ENCODE measurements around the gene ABLIM3. TPM values are rescaled to one million over a fixed set of nuclear protein-coding genes. Genes with fewer than 3 reads are reported as not detected.

The ABLIM3 gene
- total and polyA plus RNA-seq, 9 of the 15 experiments (the other 6 are each of a cell fraction or from before 2014, with no cell fraction given): 0.03 to 0.38 (median 0.11) TPM

DNA sequence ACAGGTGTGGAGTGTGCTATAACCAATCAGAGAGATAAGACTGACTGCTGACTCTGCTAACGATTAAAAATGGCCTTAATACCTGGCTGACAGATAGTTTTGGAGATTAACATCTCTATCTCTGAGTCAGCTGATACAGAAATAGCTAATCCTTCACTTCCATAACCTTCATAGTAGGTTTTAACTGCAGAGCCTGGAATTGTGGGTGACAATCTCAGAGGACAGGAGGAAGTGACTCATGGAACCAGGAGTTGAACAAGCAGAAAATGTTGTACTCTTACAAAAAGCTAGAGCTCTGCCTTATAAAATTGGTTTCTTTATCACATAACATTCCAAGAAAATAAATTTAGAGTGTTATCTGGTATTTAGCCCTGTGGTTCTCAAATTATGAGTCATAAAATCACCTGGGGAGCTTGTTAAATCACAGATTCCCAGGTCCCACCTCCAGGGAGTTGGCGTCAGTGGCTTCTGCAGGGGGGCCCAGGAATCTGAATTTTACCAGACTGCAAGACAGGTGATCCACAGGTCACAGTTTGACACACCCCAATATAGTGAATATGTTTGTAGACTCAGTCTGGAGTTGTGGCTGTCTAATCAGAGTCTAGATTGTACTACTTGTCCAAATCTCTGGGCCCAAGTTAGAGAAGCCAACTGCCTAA lies 86.0 kb downstream of the ABLIM3 start (continued):
- TF ChIP-seq FOSL1 (tag; conservative IDR thresholded peaks at IDR 0.05) (peak; percentile 97), SMARCE1 (IDR thresholded peaks at IDR 0.05) (peak; percentile 22; the same call in 1 of the 2 replicates), ERF (CRISPR knock-in tag; IDR thresholded peaks at IDR 0.05) (no peak), CBFA2T2 (conservative IDR thresholded peaks at IDR 0.05) (no peak), MAFG (tag; conservative IDR thresholded peaks at IDR 0.05) (0 out of 2 replicates have a peak, but pooled peaks have one; percentile 18), WHSC1 (IDR thresholded peaks at IDR 0.05; ENCODE audit: low read length) (no peak), FOXA3 (CRISPR knock-in tag; conservative IDR thresholded peaks at IDR 0.05 in 1 of 2, IDR thresholded peaks at IDR 0.05 in 1 of 2) (no peak), ZNF197 (CRISPR knock-in tag; IDR thresholded peaks at IDR 0.05; ENCODE audit: low read depth) (no peak), NFATC3 (IDR thresholded peaks at IDR 0.05) (no peak), PTTG1 (tag; IDR thresholded peaks at IDR 0.05; ENCODE audit: low read depth) (no peak), SP2 (IDR thresholded peaks at IDR 0.05; ENCODE audit: extremely low read depth, low read depth, low read length, poor library complexity, severe bottlenecking) (no peak), ZNF175 (CRISPR knock-in tag; IDR thresholded peaks at IDR 0.05; ENCODE audit: low read depth) (peak; percentile 37; the same call in 1 of the 2 replicates), SMARCA4 (IDR thresholded peaks at IDR 0.05) (peak; percentile 51; the same call in 1 of the 2 replicates), ARID1B (IDR thresholded peaks at IDR 0.05) (peak; percentile 58)
- TF ChIP-seq, protein P1, sequence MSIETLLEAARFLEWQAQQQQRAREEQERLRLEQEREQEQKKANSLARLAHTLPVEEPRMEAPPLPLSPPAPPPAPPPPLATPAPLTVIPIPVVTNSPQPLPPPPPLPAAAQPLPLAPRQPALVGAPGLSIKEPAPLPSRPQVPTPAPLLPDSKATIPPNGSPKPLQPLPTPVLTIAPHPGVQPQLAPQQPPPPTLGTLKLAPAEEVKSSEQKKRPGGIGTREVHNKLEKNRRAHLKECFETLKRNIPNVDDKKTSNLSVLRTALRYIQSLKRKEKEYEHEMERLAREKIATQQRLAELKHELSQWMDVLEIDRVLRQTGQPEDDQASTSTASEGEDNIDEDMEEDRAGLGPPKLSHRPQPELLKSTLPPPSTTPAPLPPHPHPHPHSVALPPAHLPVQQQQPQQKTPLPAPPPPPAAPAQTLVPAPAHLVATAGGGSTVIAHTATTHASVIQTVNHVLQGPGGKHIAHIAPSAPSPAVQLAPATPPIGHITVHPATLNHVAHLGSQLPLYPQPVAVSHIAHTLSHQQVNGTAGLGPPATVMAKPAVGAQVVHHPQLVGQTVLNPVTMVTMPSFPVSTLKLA (conservative IDR thresholded peaks at IDR 0.05): no peak
- TF ChIP-seq, protein P2, sequence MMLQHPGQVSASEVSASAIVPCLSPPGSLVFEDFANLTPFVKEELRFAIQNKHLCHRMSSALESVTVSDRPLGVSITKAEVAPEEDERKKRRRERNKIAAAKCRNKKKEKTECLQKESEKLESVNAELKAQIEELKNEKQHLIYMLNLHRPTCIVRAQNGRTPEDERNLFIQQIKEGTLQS (IDR thresholded peaks at IDR 0.05): peak; percentile 66; the same call in 1 of the 2 replicates
- TF ChIP-seq, protein P2 (CRISPR knock-in tag; conservative IDR thresholded peaks at IDR 0.05): no peak
- TF ChIP-seq, protein P3, sequence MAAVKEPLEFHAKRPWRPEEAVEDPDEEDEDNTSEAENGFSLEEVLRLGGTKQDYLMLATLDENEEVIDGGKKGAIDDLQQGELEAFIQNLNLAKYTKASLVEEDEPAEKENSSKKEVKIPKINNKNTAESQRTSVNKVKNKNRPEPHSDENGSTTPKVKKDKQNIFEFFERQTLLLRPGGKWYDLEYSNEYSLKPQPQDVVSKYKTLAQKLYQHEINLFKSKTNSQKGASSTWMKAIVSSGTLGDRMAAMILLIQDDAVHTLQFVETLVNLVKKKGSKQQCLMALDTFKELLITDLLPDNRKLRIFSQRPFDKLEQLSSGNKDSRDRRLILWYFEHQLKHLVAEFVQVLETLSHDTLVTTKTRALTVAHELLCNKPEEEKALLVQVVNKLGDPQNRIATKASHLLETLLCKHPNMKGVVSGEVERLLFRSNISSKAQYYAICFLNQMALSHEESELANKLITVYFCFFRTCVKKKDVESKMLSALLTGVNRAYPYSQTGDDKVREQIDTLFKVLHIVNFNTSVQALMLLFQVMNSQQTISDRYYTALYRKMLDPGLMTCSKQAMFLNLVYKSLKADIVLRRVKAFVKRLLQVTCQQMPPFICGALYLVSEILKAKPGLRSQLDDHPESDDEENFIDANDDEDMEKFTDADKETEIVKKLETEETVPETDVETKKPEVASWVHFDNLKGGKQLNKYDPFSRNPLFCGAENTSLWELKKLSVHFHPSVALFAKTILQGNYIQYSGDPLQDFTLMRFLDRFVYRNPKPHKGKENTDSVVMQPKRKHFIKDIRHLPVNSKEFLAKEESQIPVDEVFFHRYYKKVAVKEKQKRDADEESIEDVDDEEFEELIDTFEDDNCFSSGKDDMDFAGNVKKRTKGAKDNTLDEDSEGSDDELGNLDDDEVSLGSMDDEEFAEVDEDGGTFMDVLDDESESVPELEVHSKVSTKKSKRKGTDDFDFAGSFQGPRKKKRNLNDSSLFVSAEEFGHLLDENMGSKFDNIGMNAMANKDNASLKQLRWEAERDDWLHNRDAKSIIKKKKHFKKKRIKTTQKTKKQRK (IDR thresholded peaks at IDR 0.05; ENCODE audit: borderline replicate concordance, low read depth, low read length): no peak
- TF ChIP-seq, protein P4, sequence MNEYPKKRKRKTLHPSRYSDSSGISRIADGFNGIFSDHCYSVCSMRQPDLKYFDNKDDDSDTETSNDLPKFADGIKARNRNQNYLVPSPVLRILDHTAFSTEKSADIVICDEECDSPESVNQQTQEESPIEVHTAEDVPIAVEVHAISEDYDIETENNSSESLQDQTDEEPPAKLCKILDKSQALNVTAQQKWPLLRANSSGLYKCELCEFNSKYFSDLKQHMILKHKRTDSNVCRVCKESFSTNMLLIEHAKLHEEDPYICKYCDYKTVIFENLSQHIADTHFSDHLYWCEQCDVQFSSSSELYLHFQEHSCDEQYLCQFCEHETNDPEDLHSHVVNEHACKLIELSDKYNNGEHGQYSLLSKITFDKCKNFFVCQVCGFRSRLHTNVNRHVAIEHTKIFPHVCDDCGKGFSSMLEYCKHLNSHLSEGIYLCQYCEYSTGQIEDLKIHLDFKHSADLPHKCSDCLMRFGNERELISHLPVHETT (CRISPR knock-in tag; conservative IDR thresholded peaks at IDR 0.05 in 1 of 2, IDR thresholded peaks at IDR 0.05 in 1 of 2): no peak

Data from K562 (cell line).